H1 (cell line): Measurements from ENCODE around the gene F5. TPM values are rescaled to one million over a fixed set of nuclear protein-coding genes. Genes with fewer than 3 reads are reported as not detected.
A peak's percentile ranks its signal among the peaks of the same experiment; 100 is the strongest.

ENCODE experiments used
- CTCF ChIA-PET: fragments of 300-600 bp; sonication (Branson Sonifier 250); formaldehyde crosslinking; loops from one replicate; lab custom pipeline; 2021; ENCODE audit not compliant: partially characterized antibody; lab: Charles Lee
- POLR2A ChIA-PET: fragments of 300-600 bp; sonication (Branson Sonifier 250); formaldehyde crosslinking; loops from one replicate; lab custom pipeline; 2021; ENCODE audit warnings: inconsistent platforms; ENCODE audit not compliant: partially characterized antibody; lab: Charles Lee
- DNase-seq, 2 experiments: peaks; one replicate each; pipeline versions ENCODE4 v3.0.0 to v3.0.0-alpha.2; 2010 to 2022; ENCODE audit warnings: low spot score in 2 of 2, low read depth in 1 of 2, mixed read lengths in 1 of 2
- FAIRE-seq: peaks from 2 replicates; lab custom pipeline; 2011; peaks lifted over from hg19 to GRCh38; lab: Jason Lieb, UNC
- H2AFZ ChIP-seq: 2 replicates; pipeline ENCODE4 v1.8.1; 2012; ENCODE audit warnings: low read length, inconsistent platforms
- H2AK5ac ChIP-seq: 2 replicates; pipeline ENCODE4 v1.6.1; 2013; ENCODE audit warnings: low read depth, low read length
- H2BK120ac ChIP-seq: replicated peaks from 2 replicates; pipeline ENCODE3; 2013; ENCODE audit warnings: low read depth, low read length, inconsistent platforms
- H2BK12ac ChIP-seq: 2 replicates; pipeline ENCODE4 v1.6.1; 2013; ENCODE audit warnings: low read depth, low read length
- H2BK15ac ChIP-seq: 2 replicates; pipeline ENCODE4 v1.6.1; 2013; ENCODE audit warnings: low read length
- H2BK20ac ChIP-seq: 2 replicates; pipeline ENCODE4 v1.6.1; 2013; ENCODE audit warnings: low read length
- H2BK5ac ChIP-seq: 2 replicates; pipeline ENCODE4 v1.6.1; 2013; ENCODE audit warnings: low read depth, low read length
- H3K14ac ChIP-seq: 2 replicates; pipeline ENCODE4 v1.6.1; 2013; ENCODE audit warnings: inconsistent platforms; ENCODE audit not compliant: insufficient read length
- H3K18ac ChIP-seq: 2 replicates; pipeline ENCODE4 v1.6.1; 2013; ENCODE audit warnings: low read length; ENCODE audit errors: extremely low read depth
- H3K23ac ChIP-seq: 2 replicates; pipeline ENCODE4 v1.6.1; 2013; ENCODE audit warnings: inconsistent platforms; ENCODE audit not compliant: insufficient read length
- H3K23me2 ChIP-seq: 2 replicates; pipeline ENCODE4 v1.6.1; 2013; ENCODE audit warnings: low read depth, low read length
- H3K27ac ChIP-seq: 2 replicates; pipeline ENCODE4 v1.6.1; 2011; ENCODE audit warnings: low read depth, low read length, inconsistent platforms
- H3K27me3 ChIP-seq, 4 experiments: replicated peaks in 1 of 4; 1 replicate in 1 of 4; 2 replicates in 3 of 4; pipeline versions ENCODE4 v1.6.1 to v1.8.1; 2011 to 2013; ENCODE audit warnings: low read length in 3 of 4, mild to moderate bottlenecking in 3 of 4, inconsistent platforms in 2 of 4, mixed read lengths in 2 of 4, moderate library complexity in 1 of 4; ENCODE audit not compliant: control insufficient read depth in 3 of 4, insufficient read depth in 3 of 4; ENCODE audit errors: extremely low read depth in 1 of 4
- H3K36me3 ChIP-seq, 4 experiments: 2 replicates each; pipeline versions ENCODE4 v1.6.1 to v1.8.1; 2011 to 2013; ENCODE audit warnings: mild to moderate bottlenecking in 4 of 4, low read length in 3 of 4, moderate library complexity in 2 of 4, control low read depth in 1 of 4, inconsistent platforms in 1 of 4; ENCODE audit not compliant: insufficient read depth in 4 of 4, control insufficient read depth in 2 of 4
- H3K4ac ChIP-seq: replicated peaks from 2 replicates; pipeline ENCODE3; 2013; ENCODE audit warnings: low read length, low read depth, mixed read lengths, inconsistent platforms; ENCODE audit not compliant: insufficient read length
- H3K4me1 ChIP-seq, 4 experiments: replicated peaks in 1 of 4; 1 replicate in 1 of 4; 2 replicates in 3 of 4; pipeline versions ENCODE4 v1.6.1 to v1.8.1; 2011 to 2013; ENCODE audit warnings: low read length in 3 of 4, inconsistent platforms in 2 of 4, mixed read lengths in 1 of 4; ENCODE audit not compliant: insufficient read depth in 4 of 4, control insufficient read depth in 3 of 4
- H3K4me2 ChIP-seq, 2 experiments: 2 replicates each; pipeline versions ENCODE4 v1.6.1 to v1.8.1; 2011 to 2013; ENCODE audit warnings: low read depth in 2 of 2, low read length in 2 of 2, control low read depth in 1 of 2, inconsistent platforms in 1 of 2, mild to moderate bottlenecking in 1 of 2; ENCODE audit not compliant: insufficient read depth in 1 of 2
- H3K4me3 ChIP-seq, 4 experiments: fragments of 200-600, 300-600 bp in 1 of 4; sonication (generic), shearing (Covaris generic), sonication (Bioruptor Twin) in 1 of 4; 2 replicates each; pipeline versions ENCODE4 v1.5.1 to v1.8.1; 2011 to 2016; ENCODE audit warnings: low read length in 4 of 4, low read depth in 3 of 4, control low read depth in 2 of 4, inconsistent platforms in 2 of 4, mild to moderate bottlenecking in 2 of 4, mixed read lengths in 1 of 4, moderate library complexity in 1 of 4; ENCODE audit not compliant: insufficient read depth in 2 of 4; ENCODE audit errors: extremely low read depth in 1 of 4
- H3K56ac ChIP-seq: replicated peaks from 2 replicates; pipeline ENCODE3; 2013; ENCODE audit warnings: low read depth, mild to moderate bottlenecking, mixed read lengths, low read length, inconsistent platforms; ENCODE audit not compliant: insufficient read length
- H3K79me1 ChIP-seq: 2 replicates; pipeline ENCODE4 v1.6.1; 2013; ENCODE audit warnings: low read depth, low read length, control low read depth
- H3K79me2 ChIP-seq, 2 experiments: 2 replicates each; pipeline versions ENCODE4 v1.6.1 to v1.8.1; 2012 to 2013; ENCODE audit warnings: low read length in 2 of 2, mild to moderate bottlenecking in 2 of 2, inconsistent platforms in 1 of 2; ENCODE audit not compliant: insufficient read depth in 2 of 2, control insufficient read depth in 1 of 2
- H3K9ac ChIP-seq, 4 experiments: replicated peaks in 1 of 4; 1 replicate in 1 of 4; 2 replicates in 3 of 4; pipeline versions ENCODE4 v1.6.1 to v1.8.1; 2011 to 2013; ENCODE audit warnings: low read depth in 3 of 4, low read length in 3 of 4, control low read depth in 2 of 4, mild to moderate bottlenecking in 2 of 4, moderate library complexity in 2 of 4, inconsistent platforms in 1 of 4; ENCODE audit errors: extremely low read depth in 1 of 4
- H3K9me3 ChIP-seq, 2 experiments: 2 replicates each; pipeline versions ENCODE4 v1.6.1 to v1.8.1; 2012 to 2013; ENCODE audit warnings: mild to moderate bottlenecking in 2 of 2, moderate library complexity in 2 of 2, control low read depth in 1 of 2, inconsistent platforms in 1 of 2, low read depth in 1 of 2, low read length in 1 of 2, mixed read lengths in 1 of 2; ENCODE audit not compliant: insufficient read depth in 2 of 2
- H4K20me1 ChIP-seq, 2 experiments: replicated peaks in 1 of 2; 2 replicates each; pipeline versions ENCODE3 to v1.8.1; 2011 to 2013; ENCODE audit warnings: inconsistent platforms in 2 of 2, low read length in 2 of 2, mild to moderate bottlenecking in 1 of 2; ENCODE audit not compliant: insufficient read depth in 2 of 2, control insufficient read depth in 1 of 2
- H4K5ac ChIP-seq: 2 replicates; pipeline ENCODE4 v1.6.1; 2013; ENCODE audit warnings: low read length, low read depth, mixed read lengths, inconsistent platforms; ENCODE audit not compliant: insufficient read length
- H4K8ac ChIP-seq: 2 replicates; pipeline ENCODE4 v1.8.0; 2013; ENCODE audit warnings: mild to moderate bottlenecking, moderate library complexity, low read length, inconsistent platforms; ENCODE audit not compliant: insufficient read depth; ENCODE audit errors: extremely low read depth
- H4K91ac ChIP-seq: replicated peaks from 2 replicates; pipeline ENCODE3; 2013; ENCODE audit warnings: low read length, mixed read lengths, inconsistent platforms; ENCODE audit not compliant: insufficient read length
- KDM4A ChIP-seq: IDR thresholded peaks from one replicate; pipeline ENCODE4 v1.7.1; 2012; ENCODE audit warnings: low read depth, mild to moderate bottlenecking, moderate library complexity, low read length, inconsistent platforms; ENCODE audit not compliant: severe bottlenecking
- MAX ChIP-seq: IDR thresholded peaks from 2 replicates; pipeline ENCODE4 v1.6.1; 2012; ENCODE audit warnings: inconsistent platforms
- RAD21 ChIP-seq, 2 experiments: IDR thresholded peaks in 1 of 2; conservative IDR thresholded peaks in 1 of 2; 2 replicates each; pipeline ENCODE4 v1.6.1; 2011; ENCODE audit warnings: low read depth in 2 of 2, low read length in 2 of 2, improper control_type of control experiment in 1 of 2, inconsistent platforms in 1 of 2, mild to moderate bottlenecking in 1 of 2, moderate library complexity in 1 of 2
- SAP30 ChIP-seq: fragments of 300-600 bp; sonication (generic); IDR thresholded peaks from 2 replicates; pipeline ENCODE4 v1.7.1; 2012; ENCODE audit warnings: low read length, moderate library complexity, mild to moderate bottlenecking, inconsistent platforms; ENCODE audit not compliant: insufficient read depth, insufficient replicate concordance
- TAF7 ChIP-seq: optimal IDR thresholded peaks from 2 replicates; pipeline ENCODE3; 2011; ENCODE audit warnings: low read depth, mild to moderate bottlenecking, inconsistent platforms, low read length, moderate library complexity, borderline replicate concordance
- USF2 ChIP-seq: IDR thresholded peaks from 2 replicates; pipeline ENCODE4 v1.6.1; 2011; ENCODE audit warnings: low read length, improper control_type of control experiment
- WGBS, 2 experiments: shearing (Covaris generic) in 1 of 2; methylation state at CpG; one replicate each; pipeline versions ENCODE4 v1.1.6 to v1.1.7; 2013 to 2015; ENCODE audit warnings: low lambda C conversion rate in 2 of 2, mixed read lengths in 2 of 2, inconsistent platforms in 1 of 2, low coverage in 1 of 2, missing lambda C conversion rate in 1 of 2; ENCODE audit not compliant: insufficient replicate concordance in 2 of 2, insufficient coverage in 1 of 2, insufficient read length in 1 of 2; ENCODE audit errors: extremely low coverage in 1 of 2, missing lambda C conversion rate in 1 of 2; 5-methylcytosine and 5-hydroxymethylcytosine counted together
- polyA plus RNA-seq, 7 experiments: library from polyadenylated mRNA; depleted of rRNA in 3 of 7; stranded (reverse) in 5 of 7; unstranded in 2 of 7; fragments of >200 nt in 5 of 7; fragments of 200-250 nt in 2 of 7; gene quantifications; 1 replicate in 5 of 7; 2 replicates in 1 of 7; 4 replicates in 1 of 7; pipeline versions ENCODE4 v1.2.1 to v1.2.3, GENCODE V29; 2011 to 2013; ENCODE audit warnings: missing spikeins in 2 of 7, mixed read lengths in 2 of 7
- total RNA-seq: library from RNA; stranded (reverse); fragmentation: NEBNext Ultra II Directional; extraction: Animal tissue kit (Norgen Biotek cat#: 25700); gene quantifications from 2 replicates; pipeline ENCODE4 v1.2.1, GENCODE V29; 2021

F5 gene
- total and polyA plus RNA-seq, 2 of the 8 experiments (the other 6 are each of a cell fraction or from before 2014, with no cell fraction given): 0.04 to 0.06 TPM

- WGBS, 2 experiments: 63% methylated on average over 3 of the region's 3 CpGs; no CpG with 5 or more reads in 1 of the 2 experiments
- Histone ChIP-seq H3K23ac (no peak overlapping the region), H2AK5ac (no peak overlapping the region), H4K91ac (no peak overlapping the region), H3K4me1 (no peaks in the 10 kb centered on the region), H3K4me3 (no peak overlapping the region), H4K5ac (no peak overlapping the region), H4K20me1 (no peaks in the 10 kb centered on the region), H3K36me3 (no peaks in the 10 kb centered on the region), H2BK120ac (no peak overlapping the region), H3K79me2 (no peaks in the 10 kb centered on the region), H2BK15ac (no peak overlapping the region), H4K8ac (no peak overlapping the region), H2BK5ac (no peak overlapping the region), H3K4ac (no peak overlapping the region), H2AFZ (no peak overlapping the region), H3K18ac (no peak overlapping the region), H3K27ac (no peak overlapping the region), H3K9me3 (no peaks in the 10 kb centered on the region), H3K79me1 (no peaks in the 10 kb centered on the region), H3K27me3 (no peaks in the 10 kb centered on the region), H3K4me2 (no peak overlapping the region), H3K9ac (no peak overlapping the region), H3K14ac (no peak overlapping the region), H2BK20ac (no peak overlapping the region), H3K56ac (no peak overlapping the region), H2BK12ac (no peak overlapping the region), H3K23me2 (no peaks in the 10 kb centered on the region)
- ChIA-PET POLR2A (interaction anchor here (2.4 kb wide), 1 partner anchor 9 kb away, joined by 6 read pairs; the partner anchor contains the start of gene F5), CTCF (interaction anchor here (0.8 to 2.5 kb wide), 6 partner anchors 9 to 214 kb away, joined by 3 to 11 read pairs (median 8); partner anchors contain the start of gene F5)
- DNase-seq (no peak), FAIRE-seq (peak; percentile 89)
- TF ChIP-seq TAF7: no peak
- 0 out of 4 replicates have a peak, but pooled peaks of 1 of the 2 experiments have one; percentile 3 for TF ChIP-seq RAD21 (IDR thresholded peaks at IDR 0.05 in 1 of 2, conservative IDR thresholded peaks at IDR 0.05 in 1 of 2; ENCODE audit: low read depth in 2 of 2, low read length in 2 of 2)
- no peak for TF ChIP-seq KDM4A
- peak; percentile 54; the same call in 1 of the 2 replicates for TF ChIP-seq MAX
- TF ChIP-seq USF2: no peak
- TF ChIP-seq SAP30: peak; percentile 37
Measured at GRCh38 chr1:169595764-169596711, 9.8 kb upstream of the F5 start.
